Measurements from ENCODE around the gene PRSS36. TPM values are rescaled to one million over a fixed set of nuclear protein-coding genes. Genes with fewer than 3 reads are reported as not detected.
A peak's percentile ranks its signal among the peaks of the same experiment; 100 is the strongest.
"Not testable (repeated sequence)": the region's sequence is repeated elsewhere in the genome, so short reads cannot be mapped to it uniquely, and the experiment has no call there.

PRSS36 gene
- total RNA-seq, 4 donors from 2014 or later, result 4.1 to 8.8 (median 6.8) TPM

- DNase-seq (ENCODE audit: low spot score) (no peak), ATAC-seq (ENCODE audit: low FRiP score) (no peak)
- no peak for TF ChIP-seq CTCF (IDR thresholded peaks at IDR 0.05)
Observed at GRCh38 chr16:31109622-31110021, 40.2 kb downstream of the PRSS36 start.

- no peak for ATAC-seq (ENCODE audit: low FRiP score)
- no peak for TF ChIP-seq CTCF (IDR thresholded peaks at IDR 0.05)
Observed at GRCh38 chr16:31108794-31109558, 40.9 kb downstream of the PRSS36 start.

GRCh38 chr16:31108035-31108793 lies 41.7 kb downstream of the PRSS36 start, which contains the start of gene BCKDK:
Gene BCKDK (plus strand): TSS chr16:31108386. CDS start chr16:31109224, 838 bp downstream.
- DNase-seq (ENCODE audit: low spot score) (no peak), ATAC-seq (ENCODE audit: low FRiP score) (peak; percentile 70)
- TF ChIP-seq CTCF (IDR thresholded peaks at IDR 0.05), result no peak

More at GRCh38 chr16:31108794-31109558, 40.9 kb downstream of the PRSS36 start:
- DNase-seq (ENCODE audit: low spot score), result no peak

GRCh38 chr16:31107465-31107867 lies 42.4 kb downstream of the PRSS36 start:
- ATAC-seq (ENCODE audit: low FRiP score) (no peak), DNase-seq (ENCODE audit: low spot score) (no peak)
- TF ChIP-seq CTCF (IDR thresholded peaks at IDR 0.05), result no peak

GRCh38 chr16:31106509-31107464 lies 43.1 kb downstream of the PRSS36 start:
- TF ChIP-seq CTCF (IDR thresholded peaks at IDR 0.05), result no peak
- DNase-seq (ENCODE audit: low spot score), result no peak
- no peak for ATAC-seq (ENCODE audit: low FRiP score)

GRCh38 chr16:31105677-31106213 lies 44.1 kb downstream of the PRSS36 start:
- TF ChIP-seq CTCF (IDR thresholded peaks at IDR 0.05), result peak in 1 of 3 donors; percentile 49
- ATAC-seq (ENCODE audit: low FRiP score) (peak; percentile 90), DNase-seq (ENCODE audit: low spot score) (peak; percentile 92)

- not testable (repeated sequence) for DNase-seq (ENCODE audit: low spot score); ATAC-seq (ENCODE audit: low FRiP score)
Observed at GRCh38 chr16:31100876-31101641, 48.8 kb downstream of the PRSS36 start.

Measured in omental fat pad (tissue), 4 donors.